Uterus (tissue), 2 donors: ENCODE measurements around the gene SOX1.

Experiments used
- CTCF ChIP-seq, 4 experiments: fragments of 200-600 bp in 2 of 4; fragments of 450-650 bp in 2 of 4; sonication (generic) in 2 of 4; IDR thresholded peaks; one replicate each; pipeline ENCODE4 v1.5.1; 2016 to 2019; ENCODE audit warnings: antibody characterized with exemption in 4 of 4, mild to moderate bottlenecking in 2 of 4, moderate library complexity in 1 of 4
- POLR2A ChIP-seq, 2 donors: fragments of 450-650 bp; IDR thresholded peaks; one replicate each; pipeline ENCODE4 v1.6.1; 2016; ENCODE audit warnings: antibody characterized with exemption in 2 of 2, mild to moderate bottlenecking in 1 of 2, moderate library complexity in 1 of 2

- TF ChIP-seq CTCF (IDR thresholded peaks at IDR 0.05) (no peak), POLR2A (IDR thresholded peaks at IDR 0.05) (no peak)
Observed at GRCh38 chr13:112092453-112092852, 25.5 kb downstream of the SOX1 start.
